PC-3 (cell line): ENCODE measurements around the gene ONECUT3.

Source experiments
- EZH2phosphoT487 ChIP-seq: fragments of 300-600 bp; sonication (generic); IDR thresholded peaks from 2 replicates; pipeline ENCODE4 v1.6.1; 2018; ENCODE audit warnings: mild to moderate bottlenecking, antibody characterized with exemption, low read length, borderline replicate concordance
- TF ChIP-seq, protein P1 (sequence below): fragments of 300-600 bp; sonication (generic); conservative IDR thresholded peaks from 2 replicates; pipeline ENCODE4 v1.5.1; 2017; ENCODE audit warnings: antibody characterized with exemption, low read depth, mild to moderate bottlenecking, low read length

DNA sequence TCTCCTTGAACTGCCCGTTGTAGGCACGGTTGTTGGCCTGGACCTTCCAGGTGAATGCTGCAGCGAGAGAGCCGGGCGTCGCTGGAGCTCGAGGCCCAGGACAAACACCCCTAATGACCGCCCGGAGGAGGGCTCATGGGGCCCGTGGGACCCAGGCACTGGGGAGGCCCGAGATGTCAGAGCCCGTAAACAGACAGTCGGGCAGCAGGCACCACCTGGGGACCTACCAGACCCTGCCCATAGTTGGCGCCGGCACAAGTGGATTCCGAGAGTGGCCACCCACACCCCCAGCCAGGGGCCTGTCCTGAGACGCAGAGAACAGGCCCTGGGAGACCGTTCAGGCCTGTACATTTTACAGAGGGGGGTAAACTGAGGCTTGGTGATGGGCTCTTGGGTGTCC, 56.4 kb downstream of the ONECUT3 start:
- TF ChIP-seq, protein P1, sequence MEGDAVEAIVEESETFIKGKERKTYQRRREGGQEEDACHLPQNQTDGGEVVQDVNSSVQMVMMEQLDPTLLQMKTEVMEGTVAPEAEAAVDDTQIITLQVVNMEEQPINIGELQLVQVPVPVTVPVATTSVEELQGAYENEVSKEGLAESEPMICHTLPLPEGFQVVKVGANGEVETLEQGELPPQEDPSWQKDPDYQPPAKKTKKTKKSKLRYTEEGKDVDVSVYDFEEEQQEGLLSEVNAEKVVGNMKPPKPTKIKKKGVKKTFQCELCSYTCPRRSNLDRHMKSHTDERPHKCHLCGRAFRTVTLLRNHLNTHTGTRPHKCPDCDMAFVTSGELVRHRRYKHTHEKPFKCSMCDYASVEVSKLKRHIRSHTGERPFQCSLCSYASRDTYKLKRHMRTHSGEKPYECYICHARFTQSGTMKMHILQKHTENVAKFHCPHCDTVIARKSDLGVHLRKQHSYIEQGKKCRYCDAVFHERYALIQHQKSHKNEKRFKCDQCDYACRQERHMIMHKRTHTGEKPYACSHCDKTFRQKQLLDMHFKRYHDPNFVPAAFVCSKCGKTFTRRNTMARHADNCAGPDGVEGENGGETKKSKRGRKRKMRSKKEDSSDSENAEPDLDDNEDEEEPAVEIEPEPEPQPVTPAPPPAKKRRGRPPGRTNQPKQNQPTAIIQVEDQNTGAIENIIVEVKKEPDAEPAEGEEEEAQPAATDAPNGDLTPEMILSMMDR: no peak
- no peak for TF ChIP-seq EZH2phosphoT487
